IMR-90 (cell line): ENCODE measurements around the gene CENPS. TPM values are rescaled to one million over a fixed set of nuclear protein-coding genes. Genes with fewer than 3 reads are reported as not detected.
A peak's percentile ranks its signal among the peaks of the same experiment; 100 is the strongest.

ENCODE experiments used
- ATAC-seq: fragments of 200-7000 bp; cut with Tn5 transposase; 2 replicates; pipeline ENCODE4 v1.9.1; 2020; ENCODE audit warnings: low read depth, mild to moderate bottlenecking, moderate library complexity
- BruUV-seq: library from RNA; stranded (reverse); fragments of 400-500 nt; replicated peaks from 2 replicates; lab custom pipeline; 2021; lab: Mats Ljungman, UMichigan
- CTCF ChIA-PET: fragments of 300-600 bp; formaldehyde crosslinking; extraction: SDS; loops from one replicate; lab custom pipeline; 2021; ENCODE audit warnings: antibody characterized with exemption; lab: Yijun Ruan, JAX
- POLR2A ChIA-PET: fragments of 300-600 bp; sonication (Branson Sonifier 250); formaldehyde crosslinking; loops from one replicate; lab custom pipeline; 2022; ENCODE audit warnings: antibody characterized with exemption; ENCODE audit not compliant: unreplicated experiment; lab: Charles Lee
- DNase-seq: peaks from one replicate; pipeline ENCODE4 v3.0.0; 2013
- H2AFZ ChIP-seq: replicated peaks from 2 replicates; pipeline ENCODE3; 2013; ENCODE audit warnings: low read length, mild to moderate bottlenecking; ENCODE audit not compliant: poor library complexity
- H2AK5ac ChIP-seq: 2 replicates; pipeline ENCODE4 v1.6.1; 2013; ENCODE audit warnings: low read depth, low read length, inconsistent platforms
- H2AK9ac ChIP-seq: replicated peaks from 2 replicates; pipeline ENCODE3; 2013; ENCODE audit warnings: mild to moderate bottlenecking, low read depth, low read length, moderate library complexity; ENCODE audit not compliant: poor library complexity
- H2BK120ac ChIP-seq: 2 replicates; pipeline ENCODE4 v1.6.1; 2013; ENCODE audit warnings: low read depth, low read length, inconsistent platforms
- H2BK15ac ChIP-seq: 3 replicates; pipeline ENCODE4 v1.6.1; 2013; ENCODE audit warnings: low read depth, low read length, inconsistent platforms
- H2BK20ac ChIP-seq: 2 replicates; pipeline ENCODE4 v1.6.1; 2013; ENCODE audit warnings: low read depth, mild to moderate bottlenecking, inconsistent platforms, low read length, moderate library complexity
- H2BK5ac ChIP-seq: 2 replicates; pipeline ENCODE4 v1.6.1; 2013; ENCODE audit warnings: mild to moderate bottlenecking, low read depth, low read length, inconsistent platforms; ENCODE audit not compliant: poor library complexity, severe bottlenecking
- H3K14ac ChIP-seq: replicated peaks from 2 replicates; pipeline ENCODE4 v1.6.1; 2013; ENCODE audit warnings: low read depth, low read length, inconsistent platforms
- H3K18ac ChIP-seq: 2 replicates; pipeline ENCODE4 v1.6.1; 2013; ENCODE audit warnings: low read depth, low read length, control low read depth
- H3K23ac ChIP-seq: 2 replicates; pipeline ENCODE4 v1.6.1; 2013; ENCODE audit warnings: low read depth, low read length, inconsistent platforms
- H3K27ac ChIP-seq: 2 replicates; pipeline ENCODE4 v1.5.1; 2013; ENCODE audit warnings: mild to moderate bottlenecking, control low read depth, low read length; ENCODE audit not compliant: insufficient read depth
- H3K27me3 ChIP-seq: 2 replicates; pipeline ENCODE4 v1.6.1; 2013; ENCODE audit warnings: low read length; ENCODE audit not compliant: control insufficient read depth, insufficient read depth
- H3K36me3 ChIP-seq: 2 replicates; pipeline ENCODE4 v1.6.1; 2013; ENCODE audit warnings: low read length, mixed read lengths; ENCODE audit not compliant: control insufficient read depth, insufficient read depth
- H3K4ac ChIP-seq: 2 replicates; pipeline ENCODE4 v1.6.1; 2013; ENCODE audit warnings: low read depth, low read length, inconsistent platforms
- H3K4me1 ChIP-seq: 2 replicates; pipeline ENCODE4 v1.6.1; 2013; ENCODE audit warnings: low read length, mixed read lengths; ENCODE audit not compliant: control insufficient read depth, insufficient read depth
- H3K4me2 ChIP-seq: 2 replicates; pipeline ENCODE4 v1.6.1; 2013; ENCODE audit warnings: low read depth, mild to moderate bottlenecking, control low read depth, low read length, moderate library complexity
- H3K4me3 ChIP-seq: 2 replicates; pipeline ENCODE4 v1.5.1; 2013; ENCODE audit warnings: low read depth, mild to moderate bottlenecking, control low read depth, low read length, moderate library complexity; ENCODE audit not compliant: insufficient read depth
- H3K56ac ChIP-seq: 2 replicates; pipeline ENCODE4 v1.6.1; 2013; ENCODE audit warnings: low read length, inconsistent platforms; ENCODE audit not compliant: insufficient read depth; ENCODE audit errors: extremely low read depth
- H3K79me1 ChIP-seq, 2 experiments: 2 replicates each; pipeline ENCODE4 v1.6.1; 2013; ENCODE audit warnings: low read length in 2 of 2, inconsistent platforms in 1 of 2, low read depth in 1 of 2
- H3K9ac ChIP-seq: 2 replicates; pipeline ENCODE4 v1.6.1; 2013; ENCODE audit warnings: low read depth, low read length, control low read depth
- H3K9me1 ChIP-seq: 2 replicates; pipeline ENCODE4 v1.6.1; 2013; ENCODE audit warnings: low read length, inconsistent platforms; ENCODE audit not compliant: insufficient read depth
- H3K9me3 ChIP-seq: 2 replicates; pipeline ENCODE4 v1.6.1; 2013; ENCODE audit warnings: low read length; ENCODE audit not compliant: control insufficient read depth, insufficient read depth
- H4K20me1 ChIP-seq: 2 replicates; pipeline ENCODE4 v1.6.1; 2013; ENCODE audit warnings: low read length, inconsistent platforms; ENCODE audit not compliant: insufficient read depth
- H4K5ac ChIP-seq: 2 replicates; pipeline ENCODE4 v1.6.1; 2013; ENCODE audit warnings: mild to moderate bottlenecking, low read depth, low read length, control low read depth
- H4K8ac ChIP-seq, 2 experiments: 2 replicates each; pipeline ENCODE4 v1.6.1; 2013; ENCODE audit warnings: low read depth in 2 of 2, low read length in 2 of 2, control low read depth in 1 of 2, inconsistent platforms in 1 of 2
- H4K91ac ChIP-seq: 2 replicates; pipeline ENCODE4 v1.6.1; 2013; ENCODE audit warnings: low read depth, low read length, inconsistent platforms; ENCODE audit not compliant: insufficient read depth
- BHLHE40 ChIP-seq: fragments of 150-350 bp; IDR thresholded peaks from 2 replicates; pipeline ENCODE4 v1.6.1; 2016; ENCODE audit warnings: mild to moderate bottlenecking, low read depth, low read length
- CEBPB ChIP-seq: IDR thresholded peaks from 2 replicates; pipeline ENCODE4 v1.6.1; 2012; ENCODE audit warnings: low read depth, low read length, improper control_type of control experiment
- CHD1 ChIP-seq: IDR thresholded peaks from 2 replicates; pipeline ENCODE4 v1.6.1; 2012; ENCODE audit warnings: low read depth, low read length, improper control_type of control experiment
- ELK1 ChIP-seq: fragments of 150-350 bp; IDR thresholded peaks from 2 replicates; pipeline ENCODE4 v1.6.1; 2016; ENCODE audit warnings: low read depth, mild to moderate bottlenecking, low read length, moderate library complexity, borderline replicate concordance
- FOS ChIP-seq: fragments of 150-350 bp; IDR thresholded peaks from 2 replicates; pipeline ENCODE4 v1.6.1; 2016; ENCODE audit warnings: low read depth, low read length
- MAFK ChIP-seq: IDR thresholded peaks from 2 replicates; pipeline ENCODE4 v1.6.1; 2012; ENCODE audit warnings: low read depth, low read length, improper control_type of control experiment
- MAZ ChIP-seq: IDR thresholded peaks from 2 replicates; pipeline ENCODE4 v1.6.1; 2012; ENCODE audit warnings: low read depth, mild to moderate bottlenecking, low read length, improper control_type of control experiment, moderate library complexity, borderline replicate concordance
- MXI1 ChIP-seq: IDR thresholded peaks from 2 replicates; pipeline ENCODE4 v1.6.1; 2012; ENCODE audit warnings: low read depth, mild to moderate bottlenecking, low read length, moderate library complexity, borderline replicate concordance
- NFE2L2 ChIP-seq: fragments of 150-350 bp; IDR thresholded peaks from 2 replicates; pipeline ENCODE4 v1.6.1; 2016; ENCODE audit warnings: low read depth, mild to moderate bottlenecking, low read length
- POLR2A ChIP-seq: IDR thresholded peaks from 2 replicates; pipeline ENCODE4 v1.6.1; 2012; ENCODE audit warnings: mild to moderate bottlenecking, low read depth, low read length
- RAD21 ChIP-seq: IDR thresholded peaks from 2 replicates; pipeline ENCODE4 v1.6.1; 2012; ENCODE audit warnings: low read length, improper control_type of control experiment
- RCOR1 ChIP-seq: IDR thresholded peaks from 2 replicates; pipeline ENCODE4 v1.6.1; 2012; ENCODE audit warnings: mild to moderate bottlenecking, low read length, improper control_type of control experiment; ENCODE audit not compliant: insufficient replicate concordance
- RFX5 ChIP-seq: IDR thresholded peaks from 2 replicates; pipeline ENCODE4 v1.8.0; 2012; ENCODE audit warnings: low read depth, mild to moderate bottlenecking, low read length, moderate library complexity
- SMC3 ChIP-seq: fragments of 150-350 bp; IDR thresholded peaks from 2 replicates; pipeline ENCODE4 v1.6.1; 2016; ENCODE audit warnings: low read depth, mild to moderate bottlenecking, antibody characterized with exemption, low read length, moderate library complexity
- USF2 ChIP-seq: fragments of 150-350 bp; IDR thresholded peaks from 2 replicates; pipeline ENCODE4 v1.6.1; 2017; ENCODE audit warnings: mild to moderate bottlenecking, antibody characterized with exemption, low read length, low read depth
- WGBS, 2 experiments: methylation state at CpG; one replicate each; pipeline versions ENCODE4 v1.1.5 to v1.1.7; 2013; ENCODE audit warnings: missing lambda C conversion rate in 2 of 2; ENCODE audit not compliant: insufficient read length in 1 of 2; ENCODE audit errors: extremely low coverage in 2 of 2; 5-methylcytosine and 5-hydroxymethylcytosine counted together
- dilution Hi-C: fragments of 300-500 bp; cut with HindIII; formaldehyde crosslinking; loops from one replicate; pipeline ENCODE4 v1.14.3; 2018; ENCODE audit warnings: low sequenced_read_pairs; ENCODE audit not compliant: unreplicated experiment
- in situ Hi-C: fragments of 300-500 bp; cut with MboI; formaldehyde crosslinking; loops from 3 replicates; pipeline ENCODE4 v1.14.3; 2019; ENCODE audit warnings: low sequenced_read_pairs, inconsistent platforms, mixed read lengths
- intact Hi-C: fragments of 100-400 bp; cut with micrococcal nuclease; formaldehyde crosslinking; loops from 2 replicates; pipeline ENCODE4 v1.10.0; 2022
- polyA plus RNA-seq, 3 experiments: library from polyadenylated mRNA; depleted of rRNA; stranded (reverse); fragments of >200 nt; gene quantifications; 2 replicates each; pipeline ENCODE4 v1.2.3, GENCODE V29; 2012; ENCODE audit warnings: low replicate concordance in 1 of 3
- total RNA-seq: library from RNA; depleted of rRNA; stranded (reverse); fragments of >200 nt; gene quantifications from 2 replicates; pipeline ENCODE4 v1.2.3, GENCODE V29; 2012

Gene CENPS
- total and polyA plus RNA-seq, 2 of the 4 experiments (the other 2 are of a cell fraction) = 9.9 to 12.3 TPM

- no peak overlapping the region for H3K18ac ChIP-seq
- no peak overlapping the region for H3K9ac ChIP-seq
- no peak overlapping the region for H3K27ac ChIP-seq
These were observed 20.6 kb downstream of the CENPS start for GRCh38 chr1:10450836-10451235.

More at GRCh38 chr1:10450836-10451235, 20.6 kb downstream of the CENPS start:
- H3K4ac ChIP-seq = no peak overlapping the region
- intact Hi-C loops (no loop called here), in situ Hi-C loops (no loop called here), dilution Hi-C loops (no loop called here)
- H2AK9ac ChIP-seq = no peak overlapping the region
- DNase-seq (no peak), ATAC-seq (no peak)
- H4K20me1 ChIP-seq = no peaks in the 10 kb centered on the region
- POLR2A ChIA-PET = no interaction called here
- H4K8ac ChIP-seq = peak overlapping the region in 1 of 2 experiments; percentile 27; a peak in 1 of 4 replicates
- H2AFZ ChIP-seq = no peak overlapping the region
- no peak overlapping the region for H3K4me2 ChIP-seq
- 0 out of 2 replicates have a peak, but pooled peaks cover 3% of the 10 kb centered on the region for H3K9me1 ChIP-seq
- no peaks in the 10 kb centered on the region for H3K36me3 ChIP-seq
- 50% methylated on average over 1 of the region's 6 CpGs; no CpG with 5 or more reads in 1 of the 2 experiments for WGBS, 2 experiments
- H3K9me3 ChIP-seq = no peaks in the 10 kb centered on the region
- no peak overlapping the region for H3K14ac ChIP-seq
- no peak overlapping the region for H3K4me3 ChIP-seq
- H4K91ac ChIP-seq = no peak overlapping the region
- H3K27me3 ChIP-seq = no peaks in the 10 kb centered on the region
- H2BK15ac ChIP-seq = no peak overlapping the region
- H2BK120ac ChIP-seq = no peak overlapping the region
- BruUV-seq = no TSS peak
- no peak overlapping the region for H2BK20ac ChIP-seq
- TF ChIP-seq CEBPB (no peak), RCOR1 (no peak), RFX5 (no peak), ELK1 (no peak), SMC3 (no peak), MAFK (no peak), CHD1 (no peak), RAD21 (no peak), BHLHE40 (no peak), MXI1 (no peak), NFE2L2 (no peak), FOS (no peak), MAZ (no peak), POLR2A (no peak), USF2 (no peak)
- H3K23ac ChIP-seq = no peak overlapping the region; the same call in 1 of the 2 replicates
- H2BK5ac ChIP-seq = no peak overlapping the region
- no peak overlapping the region for H4K5ac ChIP-seq
- no peak overlapping the region for H2AK5ac ChIP-seq
- no peak overlapping the region for H3K56ac ChIP-seq
- peaks cover 2% of the 10 kb centered on the region; the same call in 1 of the 2 replicates for H3K4me1 ChIP-seq
- H3K79me1 ChIP-seq = no peaks in the 10 kb centered on the region
- CTCF ChIA-PET = interaction anchor here (1.1 kb wide), 1 partner anchor 24 kb away, joined by 3 read pairs; the partner anchor contains the start of gene PEX14
